Thyroid gland (tissue), 4 donors: ENCODE measurements around the gene ROM1. TPM values are rescaled to one million over a fixed set of nuclear protein-coding genes. Genes with fewer than 3 reads are reported as not detected.
A peak's percentile ranks its signal among the peaks of the same experiment; 100 is the strongest.

Experiments
- DNase-seq, 2 donors: peaks; one replicate each; pipeline ENCODE4 v3.0.0-alpha.2; 2019
- H3K27ac ChIP-seq, 3 donors: fragments of 200-600 bp; sonication (generic); 1 replicate in 2 of 3; 2 replicates in 1 of 3; pipeline ENCODE4 v1.5.1; 2016 to 2019; ENCODE audit warnings: mild to moderate bottlenecking in 1 of 3, moderate library complexity in 1 of 3
- H3K27me3 ChIP-seq: fragments of 200-600 bp; sonication (generic); one replicate; pipeline ENCODE4 v1.5.1; 2019
- H3K36me3 ChIP-seq, 2 donors: fragments of 200-600 bp; sonication (generic); one replicate each; pipeline ENCODE4 v1.5.1; 2016 to 2019
- H3K4me1 ChIP-seq, 2 donors: fragments of 200-600 bp; sonication (generic); one replicate each; pipeline ENCODE4 v1.5.1; 2017 to 2019
- H3K4me3 ChIP-seq, 3 donors: fragments of 200-600 bp; sonication (generic); replicated peaks in 1 of 3; 1 replicate in 2 of 3; 2 replicates in 1 of 3; pipeline ENCODE4 v1.5.1; 2016; ENCODE audit warnings: mild to moderate bottlenecking in 1 of 3
- H3K9me3 ChIP-seq: fragments of 200-600 bp; sonication (generic); one replicate; pipeline ENCODE4 v1.5.1; 2017
- POLR2A ChIP-seq, 2 donors: fragments of 450-650 bp; IDR thresholded peaks; one replicate each; pipeline ENCODE4 v1.6.1; 2017; ENCODE audit warnings: antibody characterized with exemption in 2 of 2, mild to moderate bottlenecking in 2 of 2, moderate library complexity in 1 of 2
- WGBS, 2 donors: methylation state at CpG; one replicate each; pipeline ENCODE4 v1.1.5; 2017; 5-methylcytosine and 5-hydroxymethylcytosine counted together
- intact Hi-C: fragments of 100-400 bp; cut with DNase I; formaldehyde crosslinking; loops from one replicate; pipeline ENCODE4 v1.15.1; 2023
- total RNA-seq, 4 donors: library from RNA; depleted of rRNA; stranded (reverse); fragments of >200 nt; gene quantifications; one replicate each; pipeline ENCODE4 v1.2.3, GENCODE V29; 2016
- TF ChIP-seq, protein P1 (sequence below), 6 experiments: fragments of 200-600 bp in 3 of 6; fragments of 450-650 bp in 3 of 6; sonication (generic) in 3 of 6; IDR thresholded peaks; one replicate each; pipeline ENCODE4 v1.5.1; 2016 to 2019; ENCODE audit warnings: antibody characterized with exemption in 6 of 6, mild to moderate bottlenecking in 2 of 6, inconsistent platforms in 1 of 6, moderate library complexity in 1 of 6

The ROM1 gene
- total RNA-seq, 4 donors from 2014 or later = 2.5 to 7.0 (median 5.2) TPM

DNA sequence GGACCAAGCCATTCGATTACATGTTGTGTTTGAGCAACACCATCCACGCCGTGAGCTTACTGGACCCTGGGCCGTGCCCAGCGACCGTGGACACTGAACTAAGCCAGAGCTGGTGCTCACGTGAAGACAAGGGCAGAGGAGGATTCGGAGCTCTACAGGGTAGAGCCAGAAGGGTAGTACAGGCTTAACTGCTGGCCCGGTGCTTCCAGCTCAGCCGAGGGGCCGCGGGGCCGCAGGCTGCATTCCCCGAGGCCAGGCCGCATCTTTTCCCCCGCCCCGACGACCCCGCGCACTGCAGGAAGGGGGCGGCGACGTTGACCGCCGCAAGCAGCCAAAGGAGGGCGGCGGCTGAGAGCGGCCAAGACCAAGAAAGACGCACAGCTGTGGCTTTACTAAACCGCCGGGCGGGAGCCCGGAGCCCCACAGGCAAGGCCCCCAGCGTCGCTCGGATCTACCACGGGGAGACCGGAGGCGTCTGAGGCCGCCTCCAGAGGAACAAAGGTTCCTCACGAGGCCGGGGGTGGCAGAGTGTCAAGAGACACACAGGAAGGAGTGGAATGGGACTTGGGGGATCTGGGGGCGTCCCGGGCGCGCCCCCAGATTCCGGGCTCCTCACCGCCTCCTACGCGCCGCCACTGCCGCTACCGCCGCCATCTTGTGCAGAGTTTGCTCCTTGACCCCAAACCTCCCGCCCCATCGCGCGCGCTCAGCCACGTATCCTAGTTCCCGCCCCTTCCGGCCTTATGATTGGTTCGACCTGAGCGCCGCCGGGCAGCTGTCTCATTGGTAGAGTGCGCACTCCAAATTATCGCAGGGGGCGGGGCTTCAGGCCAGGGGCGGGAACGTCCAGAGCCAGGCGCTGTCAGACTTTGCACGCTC is 33.1 kb downstream of the ROM1 start, which contains the start of gene GANAB:
GANAB (minus strand) TSS at position 668 of the 879 bp plus-strand sequence; CDS start at position 654, 14 bp downstream.
- DNase-seq = peak; percentile 100
- peaks cover 11 to 13% of the 10 kb centered on the region in 2 donors for H3K4me1 ChIP-seq
- 0% methylated on average over 37 to 42 of the region's 73 CpGs for WGBS, 2 donors
- no peaks in the 10 kb centered on the region for H3K9me3 ChIP-seq
- peak within 1 kb of the TSS; percentile 64 to 99 (median 84) for H3K4me3 ChIP-seq
- H3K27me3 ChIP-seq = no peaks in the 10 kb centered on the region
- peak within 1 kb of the TSS; percentile 64 to 88 (median 87) for H3K27ac ChIP-seq
- intact Hi-C loops = no loop called here
- TF ChIP-seq, protein P1, sequence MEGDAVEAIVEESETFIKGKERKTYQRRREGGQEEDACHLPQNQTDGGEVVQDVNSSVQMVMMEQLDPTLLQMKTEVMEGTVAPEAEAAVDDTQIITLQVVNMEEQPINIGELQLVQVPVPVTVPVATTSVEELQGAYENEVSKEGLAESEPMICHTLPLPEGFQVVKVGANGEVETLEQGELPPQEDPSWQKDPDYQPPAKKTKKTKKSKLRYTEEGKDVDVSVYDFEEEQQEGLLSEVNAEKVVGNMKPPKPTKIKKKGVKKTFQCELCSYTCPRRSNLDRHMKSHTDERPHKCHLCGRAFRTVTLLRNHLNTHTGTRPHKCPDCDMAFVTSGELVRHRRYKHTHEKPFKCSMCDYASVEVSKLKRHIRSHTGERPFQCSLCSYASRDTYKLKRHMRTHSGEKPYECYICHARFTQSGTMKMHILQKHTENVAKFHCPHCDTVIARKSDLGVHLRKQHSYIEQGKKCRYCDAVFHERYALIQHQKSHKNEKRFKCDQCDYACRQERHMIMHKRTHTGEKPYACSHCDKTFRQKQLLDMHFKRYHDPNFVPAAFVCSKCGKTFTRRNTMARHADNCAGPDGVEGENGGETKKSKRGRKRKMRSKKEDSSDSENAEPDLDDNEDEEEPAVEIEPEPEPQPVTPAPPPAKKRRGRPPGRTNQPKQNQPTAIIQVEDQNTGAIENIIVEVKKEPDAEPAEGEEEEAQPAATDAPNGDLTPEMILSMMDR (IDR thresholded peaks at IDR 0.05) = peak in 1 of 6 experiments; percentile 14
- peak in 1 of 2 donors; percentile 79 for TF ChIP-seq POLR2A (IDR thresholded peaks at IDR 0.05)
- peaks cover 9 to 25% of the 10 kb centered on the region in 2 donors for H3K36me3 ChIP-seq

DNA sequence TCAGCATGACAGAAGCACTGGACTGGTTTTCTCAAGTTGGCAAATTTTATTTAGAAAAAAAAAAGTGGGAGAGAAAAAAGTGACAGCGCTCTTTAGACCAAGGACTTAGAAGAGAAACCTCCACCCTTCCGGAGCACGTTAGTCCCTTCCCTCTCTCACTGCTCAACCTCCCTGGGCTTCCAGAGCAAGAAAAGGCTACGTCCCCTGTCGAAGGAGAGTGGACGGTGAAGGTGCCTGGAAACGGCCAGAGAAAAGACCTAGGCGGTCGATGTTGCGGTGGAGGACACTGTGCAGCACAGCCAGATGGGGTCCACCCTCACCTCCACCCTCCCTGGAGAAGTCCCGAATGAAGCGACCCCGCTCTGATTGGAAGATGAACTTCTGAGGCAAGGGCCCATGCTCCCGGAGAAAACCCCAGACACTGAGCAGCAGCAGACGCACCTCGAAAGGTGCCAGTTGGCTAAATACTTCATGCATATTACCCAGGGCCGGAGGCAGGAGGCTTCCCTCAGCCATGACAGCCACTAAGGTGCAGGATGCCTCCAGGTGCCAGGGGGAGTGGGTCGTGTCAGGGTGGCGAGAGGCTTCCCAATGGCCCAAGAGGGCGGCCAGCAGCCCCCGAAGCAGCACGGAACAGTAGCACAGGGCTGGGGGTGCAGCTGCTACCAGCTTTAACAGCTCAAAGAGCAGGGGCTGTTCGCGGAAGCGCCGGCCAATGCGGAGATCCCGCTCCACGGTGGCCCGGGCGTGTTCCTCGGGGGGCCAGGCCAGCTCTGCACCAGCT is 34.0 kb downstream of the ROM1 start:
- no peak for DNase-seq
- Histone ChIP-seq H3K36me3 (peaks cover 9 to 25% of the 10 kb centered on the region in 2 donors), H3K4me1 (peaks cover 13 to 16% of the 10 kb centered on the region in 2 donors), H3K9me3 (no peaks in the 10 kb centered on the region), H3K27ac (no peak overlapping the region), H3K4me3 (peak overlapping the region in 1 of 3 donors; percentile 84), H3K27me3 (no peaks in the 10 kb centered on the region)
- WGBS, 2 donors = 42 to 46% methylated on average over 16 to 18 of the region's 32 CpGs
- TF ChIP-seq, protein P1 (IDR thresholded peaks at IDR 0.05) = no peak
- no peak for TF ChIP-seq POLR2A (IDR thresholded peaks at IDR 0.05)
- intact Hi-C loops = no loop called here

DNA sequence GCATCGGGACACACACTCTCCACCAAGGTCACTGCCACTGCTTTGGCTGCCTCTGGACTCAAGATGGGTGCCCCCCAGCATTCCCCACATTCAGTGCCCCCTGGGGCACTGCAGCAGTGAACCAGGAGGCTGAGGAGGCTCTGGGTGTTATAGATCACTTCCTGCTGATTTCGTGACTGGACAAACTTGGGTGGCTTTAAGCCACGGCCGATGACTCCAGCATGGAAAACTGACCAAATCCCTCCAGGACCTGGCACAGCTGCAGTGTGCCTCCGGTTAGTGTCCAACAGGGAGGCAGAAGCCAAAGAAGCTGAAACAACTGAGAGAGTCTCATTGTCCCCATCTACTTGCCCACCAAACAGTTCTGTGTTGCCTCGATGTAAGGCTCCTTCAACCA is 34.5 kb downstream of the ROM1 start:
- H3K27ac ChIP-seq = no peak overlapping the region
- H3K36me3 ChIP-seq = peaks cover 8 to 22% of the 10 kb centered on the region in 2 donors
- H3K9me3 ChIP-seq = no peaks in the 10 kb centered on the region
- no peak overlapping the region for H3K4me3 ChIP-seq
- WGBS, 2 donors = 72 to 92% methylated on average over 2 of the region's 6 CpGs
- peaks cover 18 to 22% of the 10 kb centered on the region in 2 donors for H3K4me1 ChIP-seq
- no peak for DNase-seq
- H3K27me3 ChIP-seq = no peaks in the 10 kb centered on the region
- no peak for TF ChIP-seq POLR2A (IDR thresholded peaks at IDR 0.05)
- TF ChIP-seq, protein P1 (IDR thresholded peaks at IDR 0.05) = no peak
- intact Hi-C loops = no loop called here

DNA sequence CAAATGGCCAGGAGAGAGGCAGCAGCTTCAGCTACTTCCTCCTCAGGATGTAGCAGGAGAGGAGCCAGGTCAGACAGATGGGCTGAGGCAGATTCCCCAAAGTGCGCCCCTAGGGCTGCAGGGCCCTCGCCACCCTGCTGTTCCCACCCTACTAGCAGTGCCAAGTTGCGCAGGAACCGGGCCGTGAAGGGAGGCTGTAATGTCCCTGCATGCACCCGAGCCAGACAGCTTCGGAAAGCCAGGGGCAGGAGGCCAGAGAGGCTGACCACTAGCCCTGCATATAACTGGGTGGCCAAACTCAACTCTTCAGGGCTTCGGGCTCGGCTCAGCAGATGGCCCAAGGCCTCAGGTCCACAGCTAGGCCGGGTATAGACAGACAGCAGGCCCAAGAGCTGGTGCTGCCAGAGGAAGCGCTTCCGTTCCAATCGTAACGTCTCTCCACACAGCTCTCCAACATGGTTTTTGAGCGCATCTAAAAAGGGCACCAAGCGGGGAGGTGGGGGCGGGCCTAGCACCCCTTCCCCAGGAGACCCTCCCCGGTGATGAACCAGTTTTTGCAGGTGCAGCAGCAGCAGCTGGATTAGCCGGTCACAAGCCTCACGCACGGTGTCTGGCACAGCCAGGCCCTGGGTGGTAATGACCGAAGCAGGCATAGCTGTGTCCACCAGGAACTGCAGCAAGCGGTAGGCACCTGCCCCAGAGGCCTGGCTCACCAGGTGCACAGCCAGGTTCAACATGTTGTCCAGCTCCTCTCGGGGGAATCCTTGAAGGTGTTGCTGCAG is 35.3 kb downstream of the ROM1 start:
- intact Hi-C loops = no loop called here
- peaks cover 19 to 22% of the 10 kb centered on the region in 2 donors for H3K4me1 ChIP-seq
- TF ChIP-seq, protein P1 (IDR thresholded peaks at IDR 0.05) = no peak
- TF ChIP-seq POLR2A (IDR thresholded peaks at IDR 0.05) = no peak

More for the DNA sequence above, 35.3 kb downstream of the ROM1 start:
- Histone ChIP-seq H3K36me3 (peaks cover under 1 to 18% of the 10 kb centered on the region in 2 donors), H3K4me3 (no peak overlapping the region), H3K27ac (no peak overlapping the region), H3K9me3 (no peaks in the 10 kb centered on the region), H3K27me3 (no peaks in the 10 kb centered on the region)
- DNase-seq = no peak
- 91 to 95% methylated on average over 18 to 19 of the region's 24 CpGs for WGBS, 2 donors
